Non-pigmented ciliary epithelial cell (primary cell): ENCODE measurements around the gene CTNNA3.

ENCODE experiments used
- DNase-seq: peaks from one replicate; pipeline ENCODE4 v3.0.0-alpha.2; 2010; ENCODE audit warnings: low read depth

CTNNA3 gene

DNA sequence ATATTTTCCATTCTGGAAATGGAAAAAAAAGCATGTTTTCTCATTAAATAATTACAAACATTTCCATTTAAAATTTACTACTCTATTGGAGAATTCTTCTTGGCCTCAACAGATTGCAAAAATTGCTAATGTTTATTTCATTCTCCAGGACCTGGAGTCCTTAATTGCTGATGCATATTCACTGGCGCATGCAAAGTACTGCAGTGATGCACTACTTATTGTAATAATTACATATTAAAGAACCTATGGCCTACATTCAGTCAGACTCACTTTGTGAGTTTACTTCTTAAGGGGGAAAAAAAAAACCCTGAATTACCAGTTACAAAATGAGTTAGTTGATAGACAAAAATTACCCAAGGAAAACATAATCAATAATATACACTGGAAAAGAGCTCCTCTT lies 1161.1 kb downstream of the CTNNA3 start:
- DNase-seq, result no peak

DNA sequence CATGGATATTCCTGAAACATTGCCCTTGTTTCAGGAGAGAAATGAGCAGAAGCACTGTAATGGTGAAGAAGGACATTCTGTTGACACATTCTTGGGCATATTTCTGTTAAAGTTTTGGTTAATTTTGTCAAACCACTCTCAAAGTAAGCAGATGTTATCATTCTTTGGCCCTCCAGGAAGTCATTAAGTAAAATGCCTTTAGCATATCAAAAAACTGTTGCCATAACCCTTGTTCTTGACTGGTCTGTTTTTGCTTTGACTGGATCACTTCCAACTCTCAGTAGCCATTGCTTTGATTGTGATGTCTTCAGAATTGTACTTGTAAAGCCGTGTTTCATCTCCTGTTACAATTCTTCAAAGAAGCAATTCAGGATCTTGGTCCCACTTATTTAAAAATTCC lies 1174.5 kb downstream of the CTNNA3 start:
- DNase-seq, result no peak

DNA sequence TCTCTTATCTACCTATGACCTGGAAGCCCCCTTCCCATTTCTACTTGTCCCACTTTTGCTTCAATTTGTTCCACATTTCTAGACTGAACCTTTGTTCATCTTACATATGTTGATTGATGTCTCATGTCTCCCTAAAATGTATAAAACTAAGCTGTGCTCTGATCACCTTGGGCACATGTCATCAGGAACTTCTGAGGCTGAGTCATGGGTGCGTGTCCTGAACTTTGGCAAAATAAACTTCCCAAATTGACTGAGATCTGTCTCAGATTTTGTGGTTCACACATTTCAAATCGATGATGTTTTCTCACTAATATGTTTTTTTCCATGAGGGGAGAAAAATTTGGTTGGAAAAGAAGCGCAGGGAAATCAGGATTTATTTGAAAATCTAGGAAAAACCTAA lies 1176.4 kb downstream of the CTNNA3 start:
- DNase-seq, result no peak

DNA sequence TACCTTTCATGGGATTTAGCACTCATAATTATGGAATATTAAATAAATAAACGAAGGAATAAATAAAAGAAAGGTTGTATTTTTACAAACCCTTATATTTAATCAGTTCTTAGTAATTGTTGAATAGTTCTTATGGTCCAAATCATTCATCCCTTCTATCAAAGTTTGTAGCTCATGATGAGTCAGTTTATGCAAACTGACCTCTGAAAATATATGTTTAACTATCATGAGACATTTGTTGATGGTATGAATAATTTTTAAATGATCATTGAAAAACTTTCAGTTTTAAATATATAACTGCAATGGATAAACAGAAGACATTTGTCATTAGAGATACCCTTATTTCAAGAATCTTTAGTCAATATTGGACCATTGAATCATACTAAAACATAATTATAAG lies 1181.3 kb downstream of the CTNNA3 start:
- DNase-seq, result no peak

DNA sequence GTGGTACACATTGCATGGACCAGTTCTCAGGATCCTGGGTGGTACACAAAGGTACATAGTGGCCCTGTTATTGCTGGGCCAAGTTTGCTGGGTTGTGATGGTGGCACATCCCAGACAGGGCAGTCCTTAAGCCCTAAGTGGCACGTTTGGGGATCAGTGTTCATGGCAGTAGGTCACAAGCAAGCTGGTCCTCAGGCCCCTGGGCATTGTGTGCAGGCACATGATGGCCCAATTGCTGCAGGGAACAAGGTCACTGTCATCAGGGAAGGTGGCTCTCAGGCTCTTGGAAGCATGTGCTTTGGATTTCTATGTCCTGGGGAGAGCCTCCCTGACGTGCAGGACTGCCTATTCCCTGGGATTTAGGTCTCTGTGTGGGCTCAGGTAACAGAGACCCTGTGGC lies 1182.5 kb downstream of the CTNNA3 start:
- no peak for DNase-seq

DNA sequence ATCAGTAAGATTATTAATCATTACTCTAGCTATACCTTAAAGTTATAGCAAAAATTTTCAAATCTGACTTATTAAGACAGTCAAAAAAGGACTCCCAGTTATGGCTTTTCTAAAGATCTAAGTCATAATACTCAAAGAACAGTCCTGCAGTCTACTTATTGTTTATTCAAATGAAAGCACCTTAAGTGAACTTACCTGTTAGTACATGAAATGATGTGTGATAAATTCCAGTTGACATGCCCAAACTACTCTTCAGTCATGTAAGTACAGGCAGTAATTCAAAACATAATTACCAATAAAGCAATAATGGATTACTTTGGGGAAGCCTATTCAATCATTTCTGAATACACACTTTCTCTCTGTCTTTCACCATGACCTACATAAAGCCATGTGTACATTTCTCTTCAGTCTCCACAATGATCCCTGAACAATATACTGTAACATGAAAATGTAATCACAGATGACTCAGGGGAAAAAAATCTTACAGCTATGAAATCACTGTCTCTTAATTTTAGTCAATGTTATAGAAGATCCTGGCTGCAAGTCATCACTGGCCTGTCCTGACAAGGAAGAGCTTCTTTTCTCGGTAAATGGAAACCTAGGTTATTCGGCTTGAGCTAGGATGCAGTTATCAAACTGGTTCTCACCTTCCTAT lies 1190.9 kb downstream of the CTNNA3 start:
- no peak for DNase-seq

DNA sequence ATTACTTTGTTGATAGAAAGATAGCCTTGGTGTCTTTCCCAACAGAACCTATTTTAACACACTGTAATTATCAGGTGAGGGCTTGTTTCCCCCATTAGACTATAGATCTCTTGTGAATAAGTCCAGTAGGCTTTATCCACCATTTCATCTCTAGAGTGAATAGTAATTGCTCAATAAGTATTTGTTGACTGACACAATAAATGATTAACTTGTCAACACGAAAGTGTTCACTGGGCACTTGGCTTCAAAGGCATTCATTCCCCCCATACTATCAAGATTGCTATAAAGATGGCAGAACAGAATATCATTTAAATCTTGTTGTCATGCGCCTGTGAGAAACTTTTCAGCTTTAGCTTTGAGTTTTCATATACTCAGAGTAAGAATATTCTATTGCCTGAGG lies 1194.6 kb downstream of the CTNNA3 start:
- DNase-seq, result no peak

DNA sequence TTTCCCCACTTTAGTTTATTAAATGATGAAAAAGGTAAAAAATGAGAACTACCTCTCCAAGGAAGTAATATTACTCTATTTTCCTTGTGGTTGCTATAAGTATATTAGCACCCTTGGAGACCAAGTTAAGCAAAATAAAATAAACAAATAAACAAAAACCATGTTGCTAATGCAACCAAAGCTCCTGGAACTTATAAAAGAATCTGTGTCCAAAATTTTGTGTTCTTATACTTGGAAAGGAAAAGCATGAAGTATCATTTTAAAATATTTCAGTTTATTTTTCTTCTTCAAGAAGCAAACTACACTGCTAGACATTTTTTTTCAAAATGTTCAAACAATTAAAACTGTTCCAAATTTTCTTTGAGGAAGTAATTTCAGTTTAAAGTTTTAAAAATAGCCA lies 1212.0 kb downstream of the CTNNA3 start:
- DNase-seq, result no peak

DNA sequence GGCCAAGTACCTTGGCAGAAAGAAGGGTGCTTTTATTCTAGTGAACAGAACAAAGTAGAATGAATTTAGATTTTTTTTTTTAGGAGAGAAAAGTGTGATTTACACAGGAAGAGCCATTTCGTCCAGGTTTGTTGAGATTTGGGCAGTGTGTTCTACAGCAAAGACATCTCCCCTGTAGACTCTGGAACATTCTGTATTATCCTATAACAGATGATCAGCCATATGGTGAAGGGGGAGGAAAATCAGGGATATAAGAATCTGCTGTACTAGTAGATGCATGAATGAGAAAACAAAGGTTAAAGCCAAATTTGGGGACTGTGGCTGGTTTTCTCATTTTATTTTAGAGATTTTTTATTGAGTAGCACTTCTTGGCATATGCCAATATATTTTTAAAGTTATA lies 1223.8 kb downstream of the CTNNA3 start:
- DNase-seq, result no peak

DNA sequence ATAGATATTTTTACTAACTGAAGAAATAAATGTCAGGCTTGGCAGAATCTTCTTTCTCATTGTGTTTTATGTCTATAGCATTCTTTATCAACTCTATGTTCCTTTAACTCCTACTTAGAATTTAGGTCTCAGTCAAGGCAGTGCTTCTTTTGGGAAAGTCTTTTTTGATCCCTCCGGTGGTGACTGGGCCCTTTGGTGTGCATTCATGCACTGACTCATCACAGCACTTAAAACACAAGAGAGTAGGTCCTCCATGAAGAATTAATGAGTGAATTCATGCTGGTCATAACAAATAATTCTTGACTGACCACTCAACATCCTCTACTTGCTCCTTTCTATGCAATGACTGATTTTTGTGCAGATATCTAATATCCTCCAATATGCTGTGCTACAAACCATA lies 1229.0 kb downstream of the CTNNA3 start:
- DNase-seq, result no peak

DNA sequence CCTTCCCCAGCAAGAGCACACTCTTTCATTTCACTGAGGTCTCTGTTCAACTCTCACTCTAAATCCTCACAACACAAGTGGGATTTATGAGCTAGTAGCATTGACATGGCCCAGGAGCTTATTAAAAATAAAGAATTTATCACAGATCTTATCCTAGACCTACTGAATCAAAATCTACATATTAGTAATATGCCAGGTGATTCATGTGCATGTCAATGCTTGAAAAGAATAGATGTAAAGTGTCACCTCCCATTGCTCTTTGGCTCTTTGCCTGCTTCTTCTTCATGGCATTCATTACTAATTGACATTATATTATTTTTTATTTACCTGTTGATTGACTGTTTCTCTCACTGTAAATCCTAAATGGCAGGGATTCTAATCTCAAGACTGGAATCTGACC lies 1229.4 kb downstream of the CTNNA3 start:
- no peak for DNase-seq

DNA sequence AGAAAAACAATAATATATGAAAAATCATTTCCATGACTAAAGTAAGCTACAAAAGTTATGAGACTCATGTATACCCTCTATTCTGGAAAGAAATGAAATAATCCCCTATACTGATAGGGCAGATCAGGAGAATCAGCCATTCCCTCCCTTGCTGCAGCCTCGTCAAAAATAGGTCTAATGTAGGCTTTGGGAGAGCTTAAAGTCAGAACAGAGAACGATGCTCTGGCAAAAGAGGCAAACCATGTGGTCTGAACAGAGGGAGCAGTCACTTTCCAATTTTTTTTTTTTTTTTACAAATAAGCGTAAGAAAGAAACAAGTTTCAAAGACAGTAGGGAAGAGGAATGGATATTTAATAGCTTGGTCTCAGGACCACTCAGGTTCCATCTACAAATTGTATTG lies 1232.4 kb downstream of the CTNNA3 start:
- no peak for DNase-seq

DNA sequence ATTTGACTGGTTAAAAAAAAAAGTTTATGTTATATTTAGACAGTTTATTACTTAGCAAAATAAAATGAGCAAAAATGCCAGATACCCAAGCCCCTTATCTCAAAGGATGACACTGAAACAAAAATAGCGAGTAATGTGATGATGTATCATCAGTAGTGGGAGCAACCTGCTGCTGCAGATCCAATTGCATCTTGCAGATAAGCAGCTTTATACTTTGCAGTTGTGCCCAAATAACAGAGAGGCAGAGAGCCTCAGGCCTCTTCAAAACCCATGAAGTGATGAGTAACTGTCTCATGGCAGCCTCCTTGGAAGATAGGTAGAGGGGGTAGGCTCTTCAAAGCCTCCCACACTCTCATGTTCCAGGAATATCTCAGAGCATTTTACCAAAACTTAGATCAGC lies 1238.4 kb downstream of the CTNNA3 start:
- no peak for DNase-seq

DNA sequence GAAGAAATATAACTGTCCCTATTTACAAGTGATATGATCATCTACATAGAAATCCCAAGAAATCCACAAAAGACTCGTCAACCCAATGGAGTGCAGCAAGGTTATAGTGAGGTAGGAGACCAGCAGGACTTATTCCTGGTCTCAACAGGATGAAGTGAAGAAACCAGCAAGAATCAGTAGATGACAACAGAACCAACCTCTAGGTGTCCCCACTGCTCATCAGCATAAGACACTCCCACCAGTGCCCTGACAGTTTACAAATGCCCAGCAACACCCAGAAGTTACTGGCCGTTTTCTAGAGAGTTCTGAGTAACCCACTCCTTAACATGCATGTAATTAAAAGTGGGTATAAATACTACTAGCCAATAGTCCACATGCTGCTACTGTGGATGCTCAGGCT lies 1240.7 kb downstream of the CTNNA3 start:
- DNase-seq, result no peak

DNA sequence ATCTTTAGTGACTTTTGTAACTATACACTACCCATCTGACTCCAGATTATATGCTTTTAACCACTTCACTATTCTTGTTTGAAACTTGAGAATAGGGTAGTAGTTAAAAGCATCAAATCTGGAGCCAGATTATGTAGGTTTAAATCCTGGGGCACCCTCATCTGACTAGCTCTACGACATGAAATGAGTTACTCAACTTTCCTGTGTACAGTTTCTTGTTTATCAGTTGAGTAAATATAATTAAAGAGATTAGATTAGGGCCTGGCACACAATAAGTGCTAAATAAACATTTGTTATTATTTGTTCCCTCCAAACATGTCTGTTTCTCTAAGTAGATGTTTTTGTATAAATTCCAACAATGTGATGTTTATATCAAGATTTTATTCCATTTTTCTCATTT lies 1255.4 kb downstream of the CTNNA3 start:
- DNase-seq, result no peak

DNA sequence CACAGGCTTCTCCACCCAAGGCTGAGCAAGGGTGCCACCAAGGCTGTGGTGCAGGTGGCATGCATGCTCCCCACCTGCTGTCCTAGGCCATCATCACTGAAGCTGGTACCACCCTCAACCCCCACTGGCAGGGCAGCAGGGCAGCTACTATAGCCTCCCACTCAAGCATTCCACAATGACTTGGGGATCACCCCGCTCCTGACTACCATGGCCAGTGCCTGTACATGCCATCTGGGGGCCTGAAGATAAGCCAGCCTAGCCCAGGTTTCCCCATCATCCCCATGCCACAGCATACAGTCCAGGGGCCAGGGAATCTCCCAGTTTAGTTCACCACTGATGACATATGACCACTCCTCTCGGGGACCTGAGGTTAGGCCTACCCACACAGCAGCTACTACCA lies 1281.1 kb downstream of the CTNNA3 start:
- DNase-seq, result no peak

DNA sequence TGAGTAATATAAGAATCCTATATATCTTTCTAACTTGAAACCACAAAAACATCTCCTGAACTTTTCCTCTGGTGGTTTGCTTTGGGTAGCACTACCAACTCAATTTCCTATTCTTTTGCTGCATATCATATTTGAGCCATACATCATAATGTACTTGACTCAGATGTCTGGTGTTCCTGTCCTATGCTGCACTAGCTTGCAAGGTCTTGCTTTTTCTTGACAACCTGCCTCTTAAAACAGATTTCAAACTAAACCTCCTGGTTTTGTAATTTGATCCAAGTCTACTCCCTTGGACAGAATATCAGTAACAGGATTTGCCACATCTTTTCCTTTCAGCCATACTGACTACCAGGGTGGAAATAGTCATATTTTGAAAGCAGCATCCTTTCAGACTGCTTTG lies 1290.4 kb downstream of the CTNNA3 start:
- no peak for DNase-seq

DNA sequence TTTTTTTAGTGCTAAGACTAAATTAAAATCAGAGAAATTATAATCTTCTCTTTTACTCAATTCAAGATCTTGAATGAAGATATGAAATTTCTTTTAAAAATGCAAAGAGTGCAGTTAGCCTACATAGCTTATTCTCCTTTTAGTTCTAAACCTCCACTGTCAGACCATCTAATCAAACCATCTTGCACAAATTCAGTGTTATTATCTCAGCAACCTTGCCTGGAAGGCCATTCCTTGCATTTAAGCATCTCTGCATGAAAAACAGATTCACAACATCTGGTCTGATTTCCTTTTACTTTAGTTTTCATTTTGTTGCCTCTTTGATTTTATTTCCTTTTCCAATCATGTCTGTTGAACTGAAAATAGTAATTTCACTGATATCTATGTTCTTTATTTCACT lies 1297.3 kb downstream of the CTNNA3 start:
- DNase-seq, result no peak

DNA sequence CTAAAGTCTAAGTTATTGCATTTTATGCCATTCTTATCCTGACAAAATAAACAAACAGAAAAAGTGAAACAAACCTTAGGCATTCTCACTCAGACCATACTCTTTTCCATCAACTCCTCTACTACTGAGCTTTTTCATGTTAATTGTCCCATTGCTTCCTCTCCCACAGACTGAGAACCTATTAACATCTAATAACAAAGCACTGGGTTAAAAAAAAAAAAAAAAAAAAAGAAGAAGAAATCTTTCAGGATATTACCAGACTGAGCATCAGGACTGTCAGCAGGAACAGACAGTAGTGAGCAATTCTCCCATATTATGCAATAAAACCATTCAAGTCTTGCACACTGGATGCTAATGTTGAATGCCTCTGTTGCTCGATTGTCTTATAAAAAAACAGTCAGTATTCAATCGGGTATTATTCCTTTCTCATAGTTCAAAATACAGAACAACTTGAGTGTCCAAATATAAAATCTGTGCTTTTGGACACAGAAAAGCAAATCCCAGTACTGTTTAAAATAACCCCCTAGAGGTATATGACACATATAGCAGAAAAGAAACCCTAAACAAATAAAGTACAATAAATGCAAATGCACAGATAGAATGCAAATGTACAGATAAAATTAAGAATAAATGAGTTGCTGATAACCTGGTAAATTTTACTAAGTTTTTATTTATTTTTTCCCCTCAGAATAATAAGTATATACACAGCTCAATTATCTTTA lies 1301.5 kb downstream of the CTNNA3 start:
- DNase-seq, result no peak

DNA sequence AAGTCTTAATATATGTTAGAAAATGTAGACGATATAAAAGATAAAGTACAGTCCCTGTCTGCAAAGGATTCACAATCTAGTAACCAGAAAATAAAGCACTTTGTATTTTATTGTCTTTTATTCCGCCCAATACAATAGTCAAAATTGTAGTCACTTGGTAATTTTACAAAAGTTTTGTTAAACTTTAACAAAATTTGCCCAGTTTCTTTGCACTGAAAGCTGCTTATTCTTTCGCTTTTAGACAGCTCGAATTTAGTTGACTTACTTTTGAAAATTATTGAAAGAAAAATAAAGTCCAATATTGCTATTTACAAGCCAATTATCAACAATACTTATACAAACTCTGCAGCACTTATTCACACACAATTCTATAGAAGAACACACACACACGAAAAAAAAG lies 1305.1 kb downstream of the CTNNA3 start:
- no peak for DNase-seq

DNA sequence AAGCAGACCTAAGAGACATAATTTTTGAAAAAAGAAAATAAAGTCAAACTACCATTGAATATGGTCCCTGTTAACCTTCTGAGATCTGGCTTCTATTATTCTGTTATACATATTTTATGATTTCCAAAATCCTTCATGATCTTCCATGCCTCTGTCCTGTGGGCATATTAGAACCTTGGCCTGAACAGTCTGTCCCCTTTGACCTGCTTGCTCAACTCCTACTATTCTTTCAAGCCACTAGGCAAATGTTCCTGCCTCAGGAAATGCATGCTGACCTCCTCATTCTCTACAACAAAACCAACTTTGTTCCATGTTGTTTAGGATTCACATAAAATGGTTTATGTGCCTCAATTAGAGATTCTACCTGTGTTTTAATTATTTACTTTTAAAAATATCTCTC lies 1315.0 kb downstream of the CTNNA3 start:
- no peak for DNase-seq

DNA sequence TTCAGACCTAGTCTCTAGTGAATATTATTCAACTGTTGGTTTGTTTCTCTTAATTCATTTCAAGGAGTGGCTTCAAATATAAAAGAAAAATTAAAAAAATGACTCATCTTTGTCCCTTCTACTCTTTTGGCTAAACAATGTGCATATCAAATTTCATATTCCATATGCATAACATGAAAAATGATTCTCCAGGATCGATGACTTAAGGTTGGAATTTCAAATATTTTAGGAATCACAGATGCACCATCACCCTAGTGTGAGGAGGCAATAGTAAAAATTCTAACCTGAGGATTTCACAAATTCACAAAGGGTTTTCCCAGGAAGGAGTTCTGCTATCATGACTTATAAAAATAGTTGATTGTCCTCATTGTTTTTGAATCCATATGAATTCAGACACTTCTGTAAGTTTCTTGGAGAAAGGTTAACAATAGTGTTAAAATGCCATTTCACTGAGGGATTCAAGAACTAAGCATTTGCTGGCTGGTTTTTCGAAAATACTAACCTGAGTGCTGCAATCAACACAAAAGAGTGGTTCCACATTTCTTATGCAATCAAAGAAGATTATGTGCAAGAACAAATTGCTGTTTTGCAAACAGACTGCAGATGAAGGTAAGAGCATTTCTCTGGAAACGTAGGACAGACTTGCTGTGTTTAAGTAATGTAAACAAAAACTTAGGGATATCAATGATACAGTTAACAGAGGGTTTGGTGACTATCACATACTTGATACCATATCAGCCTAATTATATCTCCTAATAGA lies 1317.7 kb downstream of the CTNNA3 start:
- no peak for DNase-seq

DNA sequence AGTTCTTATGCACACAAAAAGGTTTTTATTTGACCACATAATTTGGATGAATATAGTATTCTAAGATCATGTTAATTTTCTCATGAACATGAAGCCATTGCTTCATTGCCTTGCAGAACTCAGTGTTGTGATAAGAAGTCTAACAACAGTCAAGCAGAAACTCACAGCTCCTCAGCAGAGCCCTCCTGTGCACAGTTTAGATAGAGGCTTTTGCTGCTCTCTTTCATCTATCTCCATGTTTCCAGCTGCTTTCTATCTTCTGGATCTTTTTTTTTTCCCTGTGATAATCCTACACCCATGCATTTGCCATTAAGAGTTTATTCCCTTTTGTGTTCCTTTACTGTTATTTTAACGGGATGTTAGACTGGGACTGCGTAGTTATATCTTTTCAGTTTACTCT lies 1327.8 kb downstream of the CTNNA3 start:
- no peak for DNase-seq
